ENCODE results near the gene MYBL2. TPM values are rescaled to one million over a fixed set of nuclear protein-coding genes. Genes with fewer than 3 reads are reported as not detected.

Gene MYBL2
- total and polyA plus RNA-seq, 2 donors (not counting 3 experiments of a cell fraction or from before 2014, with no cell fraction given) = 35.7 to 105 TPM

DNA sequence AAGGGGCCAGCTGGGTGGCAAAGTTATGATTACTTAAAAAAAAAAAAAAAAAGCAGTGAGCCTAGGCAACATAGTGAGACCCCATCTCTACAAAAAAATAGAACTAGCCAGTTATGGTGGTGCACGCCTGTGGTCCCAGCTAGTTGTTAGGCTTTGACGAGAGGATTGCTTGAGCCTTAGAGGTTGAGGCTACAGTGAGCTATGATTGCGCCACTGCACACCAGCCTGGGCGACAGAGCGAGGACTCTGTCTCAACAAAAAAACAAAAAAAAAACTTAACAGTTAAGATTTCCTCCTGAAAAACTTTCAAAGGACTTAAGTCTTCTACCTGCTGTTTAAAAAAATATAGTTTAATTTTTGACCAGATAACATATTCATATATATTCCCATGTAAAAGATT, 57.5 kb downstream of the MYBL2 start:
- Histone ChIP-seq H3K9me3 (replicated peaks; ENCODE audit: control insufficient read depth, insufficient read depth, low read length) (no peaks in the 10 kb centered on the region), H3K9ac (replicated peaks; ENCODE audit: extremely low read depth, insufficient read depth, low read length) (no peak overlapping the region), H3K36me3 (ENCODE audit: control insufficient read depth in 2 of 2, extremely low read depth in 1 of 2, insufficient read depth in 2 of 2, low read length in 2 of 2) (no peaks in the 10 kb centered on the region), H3K79me2 (ENCODE audit: control insufficient read depth, insufficient read depth, low read length) (no peaks in the 10 kb centered on the region), H2AFZ (ENCODE audit: low read depth, low read length) (no peak overlapping the region), H3K4me1 (ENCODE audit: control insufficient read depth, extremely low read depth, insufficient read depth, low read length) (peaks cover 3% of the 10 kb centered on the region), H3K9me1 (replicated peaks; ENCODE audit: control insufficient read depth, extremely low read depth, insufficient read depth, low read length) (no peaks in the 10 kb centered on the region), H3K4me3 (replicated peaks in 1 of 3; ENCODE audit: insufficient read depth in 1 of 3, low read depth in 1 of 3, low read length in 3 of 3) (no peak overlapping the region), H3K27me3 (ENCODE audit: control insufficient read depth in 2 of 2, insufficient read depth in 2 of 2, low read length in 2 of 2) (no peaks in the 10 kb centered on the region), H3K4me2 (ENCODE audit: insufficient read depth, low read length) (no peak overlapping the region), H3K27ac (ENCODE audit: insufficient read depth, low read depth, low read length) (no peak overlapping the region), H4K20me1 (replicated peaks; ENCODE audit: control insufficient read depth, extremely low read depth, insufficient read depth, low read length) (no peaks in the 10 kb centered on the region)
- ChIA-PET POLR2A (interaction anchor here (0.7 kb wide), 1 partner anchor 913 kb away, joined by 3 read pairs; no protein-coding TSS in a partner anchor), CTCF (no interaction called here)
- FAIRE-seq (no peak), DNase-seq (ENCODE audit: low read depth, low spot score) (no peak)
- no peak for TF ChIP-seq GATA2 (IDR thresholded peaks at IDR 0.05; ENCODE audit: insufficient read depth, insufficient read length, low read depth, low read length)
- no peak for TF ChIP-seq POLR2A (IDR thresholded peaks at IDR 0.05; ENCODE audit: low read depth, low read length)
- TF ChIP-seq FOS (IDR thresholded peaks at IDR 0.05; ENCODE audit: borderline replicate concordance, insufficient read depth, low read length) = no peak
- no peak for TF ChIP-seq MYC (IDR thresholded peaks at IDR 0.05; ENCODE audit: low read depth, low read length)
- no peak for TF ChIP-seq POLR2AphosphoS5 (IDR thresholded peaks at IDR 0.05; ENCODE audit: insufficient read depth, low read depth, low read length)
- TF ChIP-seq MAX (IDR thresholded peaks at IDR 0.05; ENCODE audit: insufficient read depth, insufficient read length) = no peak
- TF ChIP-seq JUN (IDR thresholded peaks at IDR 0.05; ENCODE audit: borderline replicate concordance, insufficient read depth, insufficient read length, low read depth) = no peak
- no peak for TF ChIP-seq EZH2 (IDR thresholded peaks at IDR 0.05; ENCODE audit: borderline replicate concordance, low read depth, low read length, severe bottlenecking)
- dilution Hi-C loops (cut with MboI; ENCODE audit: extremely low pct_ligation_motif_present, low sequenced_read_pairs) (no loop called here), intact Hi-C loops (cut with micrococcal nuclease) (no loop called here)
- no TSS peak for BruUV-seq (replicated peaks)

GRCh38 chr20:43725666-43726065, 58.8 kb downstream of the MYBL2 start:
- no peak overlapping the region for H3K9ac ChIP-seq (replicated peaks; ENCODE audit: extremely low read depth, insufficient read depth, low read length)
- dilution Hi-C loops (cut with MboI; ENCODE audit: extremely low pct_ligation_motif_present, low sequenced_read_pairs) = no loop called here
- DNase-seq (ENCODE audit: low read depth, low spot score) (no peak), FAIRE-seq (no peak)
- no peaks in the 10 kb centered on the region for H4K20me1 ChIP-seq (replicated peaks; ENCODE audit: control insufficient read depth, extremely low read depth, insufficient read depth, low read length)
- H3K36me3 ChIP-seq (ENCODE audit: control insufficient read depth in 2 of 2, extremely low read depth in 1 of 2, insufficient read depth in 2 of 2, low read length in 2 of 2) = no peaks in the 10 kb centered on the region
- no peaks in the 10 kb centered on the region for H3K79me2 ChIP-seq (ENCODE audit: control insufficient read depth, insufficient read depth, low read length)
- H3K27ac ChIP-seq (ENCODE audit: insufficient read depth, low read depth, low read length) = no peak overlapping the region
- no peak overlapping the region for H3K4me3 ChIP-seq (replicated peaks in 1 of 3; ENCODE audit: insufficient read depth in 1 of 3, low read depth in 1 of 3, low read length in 3 of 3)
- H3K9me3 ChIP-seq (replicated peaks; ENCODE audit: control insufficient read depth, insufficient read depth, low read length) = no peaks in the 10 kb centered on the region
- H3K27me3 ChIP-seq (ENCODE audit: control insufficient read depth in 2 of 2, insufficient read depth in 2 of 2, low read length in 2 of 2) = no peaks in the 10 kb centered on the region
- CTCF ChIA-PET = interaction anchor here (1.0 kb wide), 1 partner anchor 34 kb away, joined by 4 read pairs; no protein-coding TSS in a partner anchor
- intact Hi-C loops (cut with micrococcal nuclease) = no loop called here
- no peak overlapping the region for H2AFZ ChIP-seq (ENCODE audit: low read depth, low read length)
- H3K4me1 ChIP-seq (ENCODE audit: control insufficient read depth, extremely low read depth, insufficient read depth, low read length) = peaks cover 3% of the 10 kb centered on the region
- no peaks in the 10 kb centered on the region for H3K9me1 ChIP-seq (replicated peaks; ENCODE audit: control insufficient read depth, extremely low read depth, insufficient read depth, low read length)
- POLR2A ChIA-PET = interaction anchor here (0.7 kb wide), 1 partner anchor 102 kb away, joined by 3 read pairs; no protein-coding TSS in a partner anchor
- no TSS peak for BruUV-seq (replicated peaks)
- TF ChIP-seq JUN (IDR thresholded peaks at IDR 0.05; ENCODE audit: borderline replicate concordance, insufficient read depth, insufficient read length, low read depth) (no peak), POLR2AphosphoS5 (IDR thresholded peaks at IDR 0.05; ENCODE audit: insufficient read depth, low read depth, low read length) (no peak), POLR2A (IDR thresholded peaks at IDR 0.05; ENCODE audit: low read depth, low read length) (no peak), FOS (IDR thresholded peaks at IDR 0.05; ENCODE audit: borderline replicate concordance, insufficient read depth, low read length) (no peak), MAX (IDR thresholded peaks at IDR 0.05; ENCODE audit: insufficient read depth, insufficient read length) (no peak), MYC (IDR thresholded peaks at IDR 0.05; ENCODE audit: low read depth, low read length) (no peak), EZH2 (IDR thresholded peaks at IDR 0.05; ENCODE audit: borderline replicate concordance, low read depth, low read length, severe bottlenecking) (no peak), GATA2 (IDR thresholded peaks at IDR 0.05; ENCODE audit: insufficient read depth, insufficient read length, low read depth, low read length) (no peak)
- TF ChIP-seq, protein P1, sequence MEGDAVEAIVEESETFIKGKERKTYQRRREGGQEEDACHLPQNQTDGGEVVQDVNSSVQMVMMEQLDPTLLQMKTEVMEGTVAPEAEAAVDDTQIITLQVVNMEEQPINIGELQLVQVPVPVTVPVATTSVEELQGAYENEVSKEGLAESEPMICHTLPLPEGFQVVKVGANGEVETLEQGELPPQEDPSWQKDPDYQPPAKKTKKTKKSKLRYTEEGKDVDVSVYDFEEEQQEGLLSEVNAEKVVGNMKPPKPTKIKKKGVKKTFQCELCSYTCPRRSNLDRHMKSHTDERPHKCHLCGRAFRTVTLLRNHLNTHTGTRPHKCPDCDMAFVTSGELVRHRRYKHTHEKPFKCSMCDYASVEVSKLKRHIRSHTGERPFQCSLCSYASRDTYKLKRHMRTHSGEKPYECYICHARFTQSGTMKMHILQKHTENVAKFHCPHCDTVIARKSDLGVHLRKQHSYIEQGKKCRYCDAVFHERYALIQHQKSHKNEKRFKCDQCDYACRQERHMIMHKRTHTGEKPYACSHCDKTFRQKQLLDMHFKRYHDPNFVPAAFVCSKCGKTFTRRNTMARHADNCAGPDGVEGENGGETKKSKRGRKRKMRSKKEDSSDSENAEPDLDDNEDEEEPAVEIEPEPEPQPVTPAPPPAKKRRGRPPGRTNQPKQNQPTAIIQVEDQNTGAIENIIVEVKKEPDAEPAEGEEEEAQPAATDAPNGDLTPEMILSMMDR (IDR thresholded peaks at IDR 0.05; ENCODE audit: extremely low read depth in 1 of 2, insufficient read depth in 1 of 2, low read depth in 1 of 2, low read length in 2 of 2) = no peak
- H3K4me2 ChIP-seq (ENCODE audit: insufficient read depth, low read length) = no peak overlapping the region
